Measurements from ENCODE around the gene TMEM131. TPM values are rescaled to one million over a fixed set of nuclear protein-coding genes. Genes with fewer than 3 reads are reported as not detected.

The TMEM131 gene
- total RNA-seq, 1 donor from 2014 or later: 16.8 TPM

DNA sequence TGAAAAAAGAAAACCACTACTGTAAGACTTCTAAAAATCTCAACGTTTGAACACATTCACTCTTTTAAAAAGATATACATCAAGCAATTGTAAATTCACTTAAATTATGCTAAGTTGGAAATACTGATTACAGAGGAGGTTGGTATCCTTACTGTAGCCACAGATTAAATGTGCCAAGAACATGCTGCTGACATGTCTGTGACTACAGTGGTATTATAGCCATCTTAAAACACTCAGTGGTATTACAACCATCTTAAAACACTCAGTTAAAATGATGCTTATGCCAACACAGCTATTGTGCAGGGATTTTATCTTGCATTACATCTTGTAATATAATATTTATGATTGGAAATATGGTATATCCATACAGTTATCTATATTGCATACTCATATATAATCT, 50.0 kb downstream of the TMEM131 start:
- H3K4me3 ChIP-seq (ENCODE audit: low read depth, low read length): no peak overlapping the region
- H3K27me3 ChIP-seq (ENCODE audit: control insufficient read depth, insufficient read depth, low read length): no peaks in the 10 kb centered on the region
- TF ChIP-seq, protein P1, sequence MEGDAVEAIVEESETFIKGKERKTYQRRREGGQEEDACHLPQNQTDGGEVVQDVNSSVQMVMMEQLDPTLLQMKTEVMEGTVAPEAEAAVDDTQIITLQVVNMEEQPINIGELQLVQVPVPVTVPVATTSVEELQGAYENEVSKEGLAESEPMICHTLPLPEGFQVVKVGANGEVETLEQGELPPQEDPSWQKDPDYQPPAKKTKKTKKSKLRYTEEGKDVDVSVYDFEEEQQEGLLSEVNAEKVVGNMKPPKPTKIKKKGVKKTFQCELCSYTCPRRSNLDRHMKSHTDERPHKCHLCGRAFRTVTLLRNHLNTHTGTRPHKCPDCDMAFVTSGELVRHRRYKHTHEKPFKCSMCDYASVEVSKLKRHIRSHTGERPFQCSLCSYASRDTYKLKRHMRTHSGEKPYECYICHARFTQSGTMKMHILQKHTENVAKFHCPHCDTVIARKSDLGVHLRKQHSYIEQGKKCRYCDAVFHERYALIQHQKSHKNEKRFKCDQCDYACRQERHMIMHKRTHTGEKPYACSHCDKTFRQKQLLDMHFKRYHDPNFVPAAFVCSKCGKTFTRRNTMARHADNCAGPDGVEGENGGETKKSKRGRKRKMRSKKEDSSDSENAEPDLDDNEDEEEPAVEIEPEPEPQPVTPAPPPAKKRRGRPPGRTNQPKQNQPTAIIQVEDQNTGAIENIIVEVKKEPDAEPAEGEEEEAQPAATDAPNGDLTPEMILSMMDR (IDR thresholded peaks at IDR 0.05; ENCODE audit: insufficient read depth, low read length, poor library complexity, severe bottlenecking): no peak
- DNase-seq (ENCODE audit: low read depth): no peak
- H3K36me3 ChIP-seq (ENCODE audit: control insufficient read depth, insufficient read depth, low read length): no peaks in the 10 kb centered on the region

DNA sequence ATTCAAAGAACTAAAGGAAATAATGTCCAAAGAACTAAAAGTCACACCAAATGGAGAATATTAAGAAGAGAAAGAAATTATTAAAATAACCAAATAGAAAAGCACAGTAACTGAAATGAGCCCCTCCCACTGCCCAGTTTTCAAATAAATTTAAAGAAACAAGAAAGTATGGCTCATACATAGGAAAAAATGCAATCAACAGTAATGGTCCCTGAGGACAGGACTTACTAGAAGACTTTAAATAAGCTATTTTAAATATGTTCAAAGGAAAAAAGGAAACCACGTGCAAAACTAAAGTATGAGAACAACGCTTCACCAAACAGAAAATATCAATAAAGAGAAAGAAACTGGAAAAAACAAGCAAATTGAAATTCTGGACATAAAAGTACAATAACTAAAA, 58.9 kb downstream of the TMEM131 start:
- no peak for DNase-seq (ENCODE audit: low read depth)
- H3K36me3 ChIP-seq (ENCODE audit: control insufficient read depth, insufficient read depth, low read length): no peaks in the 10 kb centered on the region
- no peak overlapping the region for H3K4me3 ChIP-seq (ENCODE audit: low read depth, low read length)
- TF ChIP-seq, protein P1 (IDR thresholded peaks at IDR 0.05; ENCODE audit: insufficient read depth, low read length, poor library complexity, severe bottlenecking): no peak
- no peaks in the 10 kb centered on the region for H3K27me3 ChIP-seq (ENCODE audit: control insufficient read depth, insufficient read depth, low read length)

DNA sequence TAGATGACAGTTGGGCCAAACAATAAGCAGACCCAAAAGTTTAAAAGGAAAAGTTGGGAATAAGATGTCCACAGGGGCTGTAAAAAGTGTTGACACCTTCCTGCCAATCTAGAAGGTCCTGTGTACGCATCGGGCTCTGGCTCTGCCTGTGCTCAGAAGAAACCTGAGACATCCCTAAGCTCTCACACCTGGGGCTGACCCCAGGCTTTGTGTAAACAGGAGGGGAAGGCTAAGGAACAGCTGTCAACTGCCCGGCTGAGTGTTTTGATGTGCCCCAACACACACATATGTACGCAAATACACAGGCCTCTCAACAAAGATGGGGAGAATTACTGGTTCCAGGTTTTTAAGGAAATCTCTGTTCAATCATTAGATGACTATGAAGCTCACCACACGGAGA, 59.5 kb downstream of the TMEM131 start:
- Histone ChIP-seq H3K4me3 (ENCODE audit: low read depth, low read length) (no peak overlapping the region), H3K27me3 (ENCODE audit: control insufficient read depth, insufficient read depth, low read length) (no peaks in the 10 kb centered on the region), H3K36me3 (ENCODE audit: control insufficient read depth, insufficient read depth, low read length) (no peaks in the 10 kb centered on the region)
- TF ChIP-seq, protein P1 (IDR thresholded peaks at IDR 0.05; ENCODE audit: insufficient read depth, low read length, poor library complexity, severe bottlenecking): no peak
- DNase-seq (ENCODE audit: low read depth): no peak

DNA sequence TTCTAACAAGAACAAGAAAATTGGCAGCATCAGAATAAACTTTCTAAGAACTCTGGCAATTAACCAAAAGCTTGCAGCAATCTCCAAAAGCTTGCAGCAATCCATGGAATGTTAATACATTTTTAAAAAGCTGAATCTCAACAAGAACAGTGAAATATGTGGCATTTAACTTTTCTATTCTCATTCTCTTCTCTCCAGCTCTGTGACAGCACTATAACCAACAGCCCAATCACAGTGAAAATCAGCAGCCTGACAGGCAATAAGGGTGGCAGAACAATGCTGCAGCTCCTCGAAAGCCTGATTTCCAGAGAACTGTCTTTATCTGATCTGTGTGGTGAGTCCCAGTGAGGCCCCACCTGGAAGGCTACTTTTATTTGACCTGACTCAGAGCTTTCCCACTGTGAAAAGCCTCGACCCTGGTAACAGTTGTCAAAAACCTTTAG, 60.0 kb downstream of the TMEM131 start:
- H3K4me3 ChIP-seq (ENCODE audit: low read depth, low read length): no peak overlapping the region
- TF ChIP-seq, protein P1 (IDR thresholded peaks at IDR 0.05; ENCODE audit: insufficient read depth, low read length, poor library complexity, severe bottlenecking): no peak
- no peaks in the 10 kb centered on the region for H3K36me3 ChIP-seq (ENCODE audit: control insufficient read depth, insufficient read depth, low read length)
- no peak for DNase-seq (ENCODE audit: low read depth)
- H3K27me3 ChIP-seq (ENCODE audit: control insufficient read depth, insufficient read depth, low read length): no peaks in the 10 kb centered on the region

DNA sequence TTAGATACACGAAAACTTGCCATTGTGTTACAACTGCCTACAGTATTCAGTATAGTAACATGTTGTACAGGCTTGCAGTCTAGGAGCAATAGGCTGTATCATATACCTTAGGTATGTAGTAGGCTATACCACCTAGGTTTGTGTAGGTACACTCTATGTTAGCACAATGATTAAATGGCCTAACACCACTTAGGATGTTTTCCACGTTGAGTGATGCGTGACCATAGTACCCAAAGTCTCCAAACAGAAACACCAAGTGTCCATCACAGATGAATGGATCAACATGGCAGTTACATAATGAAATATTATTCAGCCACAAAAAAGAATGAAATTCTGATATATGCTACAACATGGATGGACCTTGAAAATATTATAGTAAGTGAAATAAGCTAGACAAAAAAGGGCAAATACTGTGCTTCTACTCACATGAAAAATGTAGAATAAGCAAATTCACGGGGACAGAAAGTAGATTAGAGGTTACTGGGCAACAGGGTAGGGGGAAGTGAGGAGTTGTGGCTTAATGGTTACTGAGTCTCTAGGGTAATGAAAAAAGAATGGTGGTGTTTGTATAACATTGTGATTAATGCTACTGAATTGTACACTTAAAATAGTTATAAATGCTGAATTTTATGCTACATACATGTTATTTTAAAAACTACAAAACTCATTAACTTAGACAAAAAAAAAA, 62.6 kb downstream of the TMEM131 start:
- TF ChIP-seq, protein P1 (IDR thresholded peaks at IDR 0.05; ENCODE audit: insufficient read depth, low read length, poor library complexity, severe bottlenecking): no peak
- H3K4me3 ChIP-seq (ENCODE audit: low read depth, low read length): no peak overlapping the region
- no peaks in the 10 kb centered on the region for H3K36me3 ChIP-seq (ENCODE audit: control insufficient read depth, insufficient read depth, low read length)
- H3K27me3 ChIP-seq (ENCODE audit: control insufficient read depth, insufficient read depth, low read length): no peaks in the 10 kb centered on the region
- no peak for DNase-seq (ENCODE audit: low read depth)

DNA sequence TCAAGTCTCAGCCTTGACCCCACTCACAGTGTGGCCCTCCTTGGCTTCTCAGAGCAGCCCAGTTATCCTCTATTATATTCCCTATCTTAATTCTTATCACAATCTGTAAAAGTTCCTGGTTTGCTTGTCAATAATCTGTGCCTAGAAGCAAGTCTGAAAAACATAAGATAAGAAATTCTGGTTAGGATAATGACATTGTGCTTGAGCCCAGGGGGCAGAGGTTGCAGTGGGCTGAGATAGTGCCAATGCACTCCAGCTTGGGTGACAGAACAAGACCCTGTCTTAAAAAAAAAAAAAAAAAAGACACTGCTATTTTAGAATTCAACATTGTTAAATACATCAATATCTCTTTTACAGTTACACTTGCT, 63.9 kb downstream of the TMEM131 start:
- H3K36me3 ChIP-seq (ENCODE audit: control insufficient read depth, insufficient read depth, low read length): no peaks in the 10 kb centered on the region
- no peaks in the 10 kb centered on the region for H3K27me3 ChIP-seq (ENCODE audit: control insufficient read depth, insufficient read depth, low read length)
- TF ChIP-seq, protein P1 (IDR thresholded peaks at IDR 0.05; ENCODE audit: insufficient read depth, low read length, poor library complexity, severe bottlenecking): no peak
- no peak for DNase-seq (ENCODE audit: low read depth)
- H3K4me3 ChIP-seq (ENCODE audit: low read depth, low read length): no peak overlapping the region
